Naive thymus-derived CD4-positive, alpha-beta T cell (primary cell): ENCODE data around the gene CENPM. TPM values are rescaled to one million over a fixed set of nuclear protein-coding genes. Genes with fewer than 3 reads are reported as not detected.

Experiments used
- ATAC-seq: fragments of 150-1000 bp; cut with Tn5 transposase; 2 replicates; pipeline ENCODE4 v1.10.0; 2021; ENCODE audit warnings: mild to moderate bottlenecking, moderate library complexity
- CTCF ChIA-PET: fragments of 350-600 bp; sonication (Branson Sonifier 250); formaldehyde crosslinking; loops from one replicate; lab custom pipeline; 2021; ENCODE audit warnings: antibody characterized with exemption; lab: Charles Lee
- POLR2A ChIA-PET: fragments of 350-600 bp; sonication (Branson Sonifier 250); formaldehyde crosslinking; loops from one replicate; lab custom pipeline; 2021; ENCODE audit warnings: antibody characterized with exemption, inconsistent platforms; lab: Charles Lee
- DNase-seq, 9 donors: peaks; one replicate each; pipeline versions ENCODE4 v3.0.0 to v3.0.0-alpha.2; 2020 to 2022; ENCODE audit warnings: mixed read lengths in 1 of 9
- H3K27ac ChIP-seq: one replicate; pipeline ENCODE4 v1.7.0; 2013; ENCODE audit warnings: mild to moderate bottlenecking, low read depth, low read length, moderate library complexity
- H3K27me3 ChIP-seq, 2 donors: one replicate each; pipeline ENCODE4 v1.7.0; 2013; ENCODE audit warnings: low read length in 2 of 2, mild to moderate bottlenecking in 2 of 2, moderate library complexity in 2 of 2; ENCODE audit not compliant: control insufficient read depth in 2 of 2, insufficient read depth in 2 of 2
- H3K36me3 ChIP-seq, 3 experiments: 1 replicate in 2 of 3; 2 replicates in 1 of 3; pipeline ENCODE4 v1.7.0; 2013; ENCODE audit warnings: low read length in 3 of 3, mild to moderate bottlenecking in 3 of 3, moderate library complexity in 1 of 3; ENCODE audit not compliant: insufficient read depth in 3 of 3, control insufficient read depth in 2 of 3
- H3K4me1 ChIP-seq, 2 donors: one replicate each; pipeline ENCODE4 v1.7.0; 2013; ENCODE audit warnings: low read length in 2 of 2, mild to moderate bottlenecking in 2 of 2, moderate library complexity in 1 of 2; ENCODE audit not compliant: control insufficient read depth in 2 of 2, insufficient read depth in 2 of 2
- H3K4me3 ChIP-seq: 2 replicates; pipeline ENCODE4 v1.7.0; 2013; ENCODE audit warnings: mild to moderate bottlenecking, low read length
- H3K9me3 ChIP-seq, 3 experiments: 1 replicate in 2 of 3; 2 replicates in 1 of 3; pipeline ENCODE4 v1.7.0; 2013; ENCODE audit warnings: low read length in 3 of 3; ENCODE audit not compliant: control insufficient read depth in 2 of 3
- H3K27ac Mint-ChIP-seq, 9 donors: one replicate each; pipeline ENCODE4 v1.8.0; 2020 to 2022; ENCODE audit warnings: mixed read lengths in 9 of 9, mild to moderate bottlenecking in 8 of 9, moderate library complexity in 5 of 9, inconsistent platforms in 2 of 9
- H3K27me3 Mint-ChIP-seq, 5 donors: one replicate each; pipeline ENCODE4 v1.8.0; 2021 to 2022; ENCODE audit warnings: mixed read lengths in 5 of 5, mild to moderate bottlenecking in 1 of 5
- H3K36me3 Mint-ChIP-seq, 5 donors: one replicate each; pipeline ENCODE4 v1.8.0; 2020 to 2022; ENCODE audit warnings: mixed read lengths in 5 of 5, mild to moderate bottlenecking in 3 of 5, inconsistent platforms in 1 of 5
- H3K4me1 Mint-ChIP-seq, 7 donors: one replicate each; pipeline ENCODE4 v1.8.0; 2020 to 2022; ENCODE audit warnings: mixed read lengths in 7 of 7, mild to moderate bottlenecking in 3 of 7, inconsistent platforms in 1 of 7
- H3K4me3 Mint-ChIP-seq, 10 donors: one replicate each; pipeline ENCODE4 v1.8.0; 2020 to 2022; ENCODE audit warnings: mild to moderate bottlenecking in 10 of 10, mixed read lengths in 10 of 10, moderate library complexity in 6 of 10, inconsistent platforms in 2 of 10
- H3K9me3 Mint-ChIP-seq, 11 donors: one replicate each; pipeline ENCODE4 v1.8.0; 2020 to 2022; ENCODE audit warnings: mixed read lengths in 11 of 11, mild to moderate bottlenecking in 4 of 11, inconsistent platforms in 1 of 11, moderate library complexity in 1 of 11
- intact Hi-C, 2 donors: fragments of 100-400 bp; cut with micrococcal nuclease; formaldehyde crosslinking; loops; one replicate each; pipeline ENCODE4 v1.15.1; 2023
- polyA plus RNA-seq, 2 donors: library from polyadenylated mRNA; unstranded; fragments of 300-500 nt; fragmentation: Illumina TruSeq; gene quantifications; one replicate each; pipeline ENCODE4 v1.2.3, GENCODE V29; 2021
- total RNA-seq, 6 experiments: library from RNA in 5 of 6; stranded (reverse) in 5 of 6; gene quantifications; 1 replicate in 5 of 6; 2 replicates in 1 of 6; pipeline ENCODE4 v1.2.3 and lab custom pipeline; 2021 to 2026

The CENPM gene
- total and polyA plus RNA-seq, 7 experiments from 2014 or later = 2.3 to 51.1 (median 8.1) TPM

- Histone ChIP-seq H3K4me1 (peaks cover 6 to 8% of the 10 kb centered on the region in 2 donors), H3K36me3 (no peaks in the 10 kb centered on the region), H3K27me3 (no peaks in the 10 kb centered on the region), H3K4me3 (no peak overlapping the region), H3K9me3 (no peaks in the 10 kb centered on the region), H3K27ac (no peak overlapping the region)
- H3K4me1 Mint-ChIP-seq = peaks cover 6 to 19% (median 18%) of the 10 kb centered on the region in 7 donors
- DNase-seq (no peak), ATAC-seq (no peak)
- POLR2A ChIA-PET = interaction anchor here (1.2 kb wide), 1 partner anchor 18 kb away, joined by 3 read pairs; no protein-coding TSS in a partner anchor
- CTCF ChIA-PET = interaction anchor here (0.7 kb wide), 1 partner anchor 1997 kb away, joined by 3 read pairs; no protein-coding TSS in a partner anchor
- peaks cover 0 to 2% (median 0%) of the 10 kb centered on the region in 5 donors for H3K36me3 Mint-ChIP-seq
- intact Hi-C loops = no loop called here
- H3K4me3 Mint-ChIP-seq = peak overlapping the region in 1 of 10 donors; percentile 14
- H3K27ac Mint-ChIP-seq = peak overlapping the region in 1 of 9 donors; percentile 37
- H3K9me3 Mint-ChIP-seq = peaks cover 0 to 2% (median 0%) of the 10 kb centered on the region in 11 donors
- H3K27me3 Mint-ChIP-seq = peaks cover 0 to 27% (median 5%) of the 10 kb centered on the region in 5 donors
Measured at GRCh38 chr22:41922940-41923594, 23.9 kb downstream of the CENPM start.

- intact Hi-C loops = no loop called here
- H3K4me3 ChIP-seq = no peak overlapping the region
- H3K27me3 ChIP-seq = no peaks in the 10 kb centered on the region
- no peak overlapping the region for H3K4me3 Mint-ChIP-seq
- H3K9me3 ChIP-seq = no peaks in the 10 kb centered on the region
- peaks cover 6 to 8% of the 10 kb centered on the region in 2 donors for H3K4me1 ChIP-seq
- H3K36me3 ChIP-seq = no peaks in the 10 kb centered on the region
- H3K4me1 Mint-ChIP-seq = peaks cover 4 to 16% (median 14%) of the 10 kb centered on the region in 7 donors
- peak overlapping the region in 1 of 9 donors; percentile 14 for H3K27ac Mint-ChIP-seq
- DNase-seq = no peak
- ChIA-PET POLR2A (interaction anchor here (0.6 kb wide), 1 partner anchor 66 kb away, joined by 4 read pairs; no protein-coding TSS in a partner anchor), CTCF (no interaction called here)
- peaks cover 0 to 21% (median 5%) of the 10 kb centered on the region in 5 donors for H3K27me3 Mint-ChIP-seq
- peaks cover 0 to 2% (median 0%) of the 10 kb centered on the region in 5 donors for H3K36me3 Mint-ChIP-seq
- H3K27ac ChIP-seq = no peak overlapping the region
- no peak for ATAC-seq
- H3K9me3 Mint-ChIP-seq = peaks cover 0 to 2% (median 0%) of the 10 kb centered on the region in 11 donors
Measured at GRCh38 chr22:41922328-41922727, 24.6 kb downstream of the CENPM start.

GRCh38 chr22:41920271-41920976, 26.5 kb downstream of the CENPM start:
- intact Hi-C loops = no loop called here
- CTCF ChIA-PET = interaction anchor here (0.5 kb wide), 1 partner anchor 22 kb away, joined by 3 read pairs; no protein-coding TSS in a partner anchor
- H3K27me3 Mint-ChIP-seq = peaks cover 5 to 29% (median 16%) of the 10 kb centered on the region in 5 donors
- H3K4me1 Mint-ChIP-seq = peaks cover 4 to 25% (median 17%) of the 10 kb centered on the region in 7 donors
- peaks cover 0 to 2% (median 0%) of the 10 kb centered on the region in 5 donors for H3K36me3 Mint-ChIP-seq
- H3K36me3 ChIP-seq = no peaks in the 10 kb centered on the region
- no peaks in the 10 kb centered on the region for H3K9me3 ChIP-seq
- DNase-seq = no peak
- H3K4me3 Mint-ChIP-seq = peak overlapping the region; percentile 29 to 84 (median 66)
- no peaks in the 10 kb centered on the region for H3K27me3 ChIP-seq
- no peaks in the 10 kb centered on the region for H3K9me3 Mint-ChIP-seq
- ATAC-seq = no peak
- peaks cover 6 to 11% of the 10 kb centered on the region in 2 donors for H3K4me1 ChIP-seq
- POLR2A ChIA-PET = interaction anchor here (1.2 to 1.8 kb wide), 3 partner anchors 17 to 88 kb away, joined by 4 to 6 read pairs (median 4); partner anchors contain the start of gene SREBF2
- H3K4me3 ChIP-seq = no peak overlapping the region
- peak overlapping the region in 4 of 9 donors; percentile 56 to 76 (median 64) for H3K27ac Mint-ChIP-seq
- H3K27ac ChIP-seq = no peak overlapping the region

GRCh38 chr22:41919357-41920224, 27.4 kb downstream of the CENPM start:
- Mint-ChIP-seq H3K4me1 (peaks cover 4 to 24% (median 16%) of the 10 kb centered on the region in 7 donors), H3K9me3 (no peaks in the 10 kb centered on the region), H3K36me3 (no peaks in the 10 kb centered on the region), H3K27me3 (peaks cover 5 to 28% (median 13%) of the 10 kb centered on the region in 5 donors), H3K27ac (peak overlapping the region in 5 of 9 donors; percentile 14 to 76 (median 22)), H3K4me3 (peak overlapping the region; percentile 56 to 79 (median 74))
- Histone ChIP-seq H3K4me3 (peak overlapping the region; percentile 50), H3K27ac (peak overlapping the region; percentile 55), H3K27me3 (no peaks in the 10 kb centered on the region), H3K4me1 (peaks cover 6 to 14% of the 10 kb centered on the region in 2 donors), H3K9me3 (no peaks in the 10 kb centered on the region), H3K36me3 (no peaks in the 10 kb centered on the region)
- DNase-seq (peak in 2 of 9 donors; percentile 27 to 56), ATAC-seq (peak; percentile 56)
- CTCF ChIA-PET = interaction anchor here (0.5 to 0.7 kb wide), 2 partner anchors 77 to 252 kb away, joined by 3 read pairs; no protein-coding TSS in a partner anchor
- intact Hi-C loops = no loop called here
- POLR2A ChIA-PET = interaction anchor here (0.7 to 1.8 kb wide), 6 partner anchors 9 to 252 kb away, joined by 3 to 6 read pairs (median 4); partner anchors contain the start of genes CCDC134 and SREBF2

- Histone ChIP-seq H3K4me1 (peaks cover 6 to 14% of the 10 kb centered on the region in 2 donors), H3K27ac (no peak overlapping the region), H3K27me3 (peaks cover 0 to 4% of the 10 kb centered on the region in 2 donors), H3K4me3 (no peak overlapping the region), H3K36me3 (no peaks in the 10 kb centered on the region), H3K9me3 (no peaks in the 10 kb centered on the region)
- POLR2A ChIA-PET = interaction anchor here (1.0 kb wide), 1 partner anchor 22 kb away, joined by 4 read pairs; no protein-coding TSS in a partner anchor
- ATAC-seq (no peak), DNase-seq (peak in 2 of 9 donors; percentile 31 to 40)
- Mint-ChIP-seq H3K4me3 (peak overlapping the region; percentile 37 to 78 (median 68)), H3K9me3 (peaks cover 0 to 2% (median 0%) of the 10 kb centered on the region in 11 donors), H3K36me3 (no peaks in the 10 kb centered on the region), H3K27me3 (peaks cover 8 to 34% (median 17%) of the 10 kb centered on the region in 5 donors), H3K4me1 (peaks cover 4 to 24% (median 17%) of the 10 kb centered on the region in 7 donors), H3K27ac (peak overlapping the region in 3 of 9 donors; percentile 33 to 81 (median 34))
- CTCF ChIA-PET = no interaction called here
- intact Hi-C loops = no loop called here
Measured at GRCh38 chr22:41917903-41918791, 28.8 kb downstream of the CENPM start.
